Measurements from ENCODE around the gene MARS1.

MARS1 gene

GRCh38 chr12:57523706-57524614 lies 36.1 kb downstream of the MARS1 start:
- DNase-seq, result no peak

GRCh38 chr12:57524814-57525614 lies 37.1 kb downstream of the MARS1 start:
- no peak for DNase-seq
- in situ Hi-C loops (cut with MboI; ENCODE audit: low pct_unique_long_range_greater_than_20kb, low sequenced_read_pairs), result no loop called here

More at GRCh38 chr12:57523706-57524614, 36.1 kb downstream of the MARS1 start:
- in situ Hi-C loops (cut with MboI; ENCODE audit: low pct_unique_long_range_greater_than_20kb, low sequenced_read_pairs), result no loop called here

GRCh38 chr12:57525615-57526383 lies 37.9 kb downstream of the MARS1 start:
- no peak for DNase-seq
- in situ Hi-C loops (cut with MboI; ENCODE audit: low pct_unique_long_range_greater_than_20kb, low sequenced_read_pairs), result no loop called here

GRCh38 chr12:57526477-57527126 lies 38.7 kb downstream of the MARS1 start:
- no peak for DNase-seq
- in situ Hi-C loops (cut with MboI; ENCODE audit: low pct_unique_long_range_greater_than_20kb, low sequenced_read_pairs), result no loop called here

- in situ Hi-C loops (cut with MboI; ENCODE audit: low pct_unique_long_range_greater_than_20kb, low sequenced_read_pairs), result no loop called here
- DNase-seq, result no peak
Measured at GRCh38 chr12:57527184-57527583, 39.3 kb downstream of the MARS1 start.

GRCh38 chr12:57528176-57528575 lies 40.3 kb downstream of the MARS1 start:
- DNase-seq, result no peak
- in situ Hi-C loops (cut with MboI; ENCODE audit: low pct_unique_long_range_greater_than_20kb, low sequenced_read_pairs), result no loop called here

GRCh38 chr12:57528831-57529555 lies 41.1 kb downstream of the MARS1 start:
- DNase-seq, result no peak
- in situ Hi-C loops (cut with MboI; ENCODE audit: low pct_unique_long_range_greater_than_20kb, low sequenced_read_pairs), result no loop called here

GRCh38 chr12:57529831-57530230 lies 42.0 kb downstream of the MARS1 start:
- DNase-seq, result no peak
- in situ Hi-C loops (cut with MboI; ENCODE audit: low pct_unique_long_range_greater_than_20kb, low sequenced_read_pairs), result no loop called here

GRCh38 chr12:57530396-57531142 lies 42.7 kb downstream of the MARS1 start:
- DNase-seq, result no peak
- in situ Hi-C loops (cut with MboI; ENCODE audit: low pct_unique_long_range_greater_than_20kb, low sequenced_read_pairs), result no loop called here

GRCh38 chr12:57531836-57532235 lies 44.0 kb downstream of the MARS1 start:
- DNase-seq, result no peak
- in situ Hi-C loops (cut with MboI; ENCODE audit: low pct_unique_long_range_greater_than_20kb, low sequenced_read_pairs), result no loop called here

GRCh38 chr12:57533108-57533507 lies 45.2 kb downstream of the MARS1 start:
- DNase-seq, result no peak

GRCh38 chr12:57534250-57534649 lies 46.4 kb downstream of the MARS1 start:
- in situ Hi-C loops (cut with MboI; ENCODE audit: low pct_unique_long_range_greater_than_20kb, low sequenced_read_pairs), result no loop called here
- DNase-seq, result no peak

More at GRCh38 chr12:57533108-57533507, 45.2 kb downstream of the MARS1 start:
- in situ Hi-C loops (cut with MboI; ENCODE audit: low pct_unique_long_range_greater_than_20kb, low sequenced_read_pairs), result no loop called here

- in situ Hi-C loops (cut with MboI; ENCODE audit: low pct_unique_long_range_greater_than_20kb, low sequenced_read_pairs), result no loop called here
- no peak for DNase-seq
Measured at GRCh38 chr12:57534991-57535543, 47.2 kb downstream of the MARS1 start.

GRCh38 chr12:57535764-57536596 lies 48.1 kb downstream of the MARS1 start:
- DNase-seq, result no peak

GRCh38 chr12:57536597-57536942 lies 48.7 kb downstream of the MARS1 start:
- in situ Hi-C loops (cut with MboI; ENCODE audit: low pct_unique_long_range_greater_than_20kb, low sequenced_read_pairs), result no loop called here
- DNase-seq, result no peak

More at GRCh38 chr12:57535764-57536596, 48.1 kb downstream of the MARS1 start:
- in situ Hi-C loops (cut with MboI; ENCODE audit: low pct_unique_long_range_greater_than_20kb, low sequenced_read_pairs), result no loop called here

GRCh38 chr12:57539134-57539768 lies 51.4 kb downstream of the MARS1 start:
- in situ Hi-C loops (cut with MboI; ENCODE audit: low pct_unique_long_range_greater_than_20kb, low sequenced_read_pairs), result no loop called here

More at GRCh38 chr12:57539134-57539768, 51.4 kb downstream of the MARS1 start:
- DNase-seq, result no peak
